Tibial artery (tissue), 4 donors: Measurements from ENCODE around the gene MYOD1.

Source experiments
- DNase-seq, 2 donors: peaks; one replicate each; pipeline ENCODE4 v3.0.0-alpha.2; 2019
- H3K27ac ChIP-seq, 2 donors: fragments of 200-600 bp; sonication (generic) in 1 of 2; 1 replicate in 1 of 2; 2 replicates in 1 of 2; pipeline ENCODE4 v1.5.1; 2018 to 2019; ENCODE audit warnings: mild to moderate bottlenecking in 1 of 2
- H3K27me3 ChIP-seq, 2 donors: fragments of 200-600 bp; sonication (generic) in 1 of 2; one replicate each; pipeline versions ENCODE4 v1.5.1 to v1.6.0; 2016 to 2019
- H3K36me3 ChIP-seq, 3 donors: fragments of 200-600 bp; sonication (generic) in 2 of 3; one replicate each; pipeline ENCODE4 v1.5.1; 2016 to 2019; ENCODE audit warnings: mild to moderate bottlenecking in 2 of 3
- H3K4me1 ChIP-seq, 4 donors: fragments of 200-600 bp; sonication (generic) in 2 of 4; 1 replicate in 3 of 4; 2 replicates in 1 of 4; pipeline ENCODE4 v1.5.1; 2016 to 2019
- H3K4me3 ChIP-seq, 2 donors: fragments of 200-600 bp; sonication (generic) in 1 of 2; 1 replicate in 1 of 2; 2 replicates in 1 of 2; pipeline ENCODE4 v1.5.1; 2018 to 2019; ENCODE audit warnings: mild to moderate bottlenecking in 2 of 2
- H3K9me3 ChIP-seq, 3 donors: fragments of 200-600 bp; sonication (generic) in 1 of 3; one replicate each; pipeline ENCODE4 v1.5.1; 2016 to 2019
- intact Hi-C: fragments of 100-400 bp; cut with DNase I; formaldehyde crosslinking; loops from one replicate; pipeline ENCODE4 v1.15.0; 2023; ENCODE audit warnings: low total_unique reads
- TF ChIP-seq, protein P1 (sequence below), 2 experiments: fragments of 200-600 bp in 1 of 2; fragments of 450-650 bp in 1 of 2; IDR thresholded peaks; one replicate each; pipeline ENCODE4 v1.5.1; 2017 to 2019; ENCODE audit warnings: antibody characterized with exemption in 2 of 2, mild to moderate bottlenecking in 1 of 2, moderate library complexity in 1 of 2

The MYOD1 gene

DNA sequence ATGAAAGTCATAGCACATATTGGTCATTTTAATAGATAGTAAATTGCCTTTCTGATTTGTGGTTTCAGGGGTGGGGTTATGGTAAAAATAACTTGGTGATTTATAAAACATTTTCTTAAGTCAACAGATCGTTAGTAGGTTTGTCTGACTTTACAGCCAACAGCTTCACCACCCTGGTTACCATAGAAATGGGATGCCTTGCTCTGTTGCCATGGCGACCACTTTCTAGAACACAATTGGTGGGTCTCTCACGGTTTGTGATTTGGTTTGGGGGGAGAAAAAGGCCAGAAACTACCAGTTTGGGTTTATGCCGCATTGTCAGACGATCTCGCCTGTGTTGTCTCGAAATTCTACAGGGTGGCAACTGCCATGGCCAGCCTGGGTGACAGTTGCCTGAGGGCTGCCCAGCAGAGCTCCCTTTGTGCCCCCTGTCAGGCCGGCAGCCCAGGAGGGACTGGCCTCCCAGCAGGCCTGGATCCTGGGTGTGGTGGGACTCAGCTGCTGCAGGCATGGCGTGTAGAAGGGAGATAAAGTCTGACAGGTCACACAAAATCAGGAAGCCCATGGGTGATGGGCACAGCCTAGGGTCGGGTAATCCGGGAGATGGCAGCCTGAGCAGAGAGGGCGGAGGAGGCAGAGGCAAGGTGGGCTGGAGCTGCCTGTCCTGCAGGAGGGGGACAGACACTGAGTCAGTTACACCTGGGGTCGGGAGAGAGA lies 46.1 kb downstream of the MYOD1 start:
- no peaks in the 10 kb centered on the region for H3K4me1 ChIP-seq

DNA sequence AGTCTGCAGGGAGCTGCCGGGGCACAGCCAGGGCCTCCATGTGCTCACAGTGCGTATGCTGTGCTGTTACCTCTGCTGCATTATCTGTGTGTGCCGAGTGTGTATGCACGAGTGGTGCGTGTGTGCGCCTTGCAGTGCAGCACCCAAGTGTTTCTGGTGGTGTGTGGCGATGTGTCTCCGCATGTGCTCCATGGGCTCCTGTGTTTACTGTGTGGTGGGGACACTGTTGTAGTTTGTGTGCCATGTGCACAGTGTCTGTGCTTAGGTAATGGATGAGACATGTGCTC lies 46.6 kb downstream of the MYOD1 start:
- Histone ChIP-seq H3K9me3 (no peaks in the 10 kb centered on the region), H3K4me3 (no peak overlapping the region), H3K27ac (no peak overlapping the region), H3K27me3 (peaks cover 0 to 20% of the 10 kb centered on the region in 2 donors), H3K36me3 (no peaks in the 10 kb centered on the region), H3K4me1 (no peaks in the 10 kb centered on the region)
- DNase-seq: no peak
- TF ChIP-seq, protein P1, sequence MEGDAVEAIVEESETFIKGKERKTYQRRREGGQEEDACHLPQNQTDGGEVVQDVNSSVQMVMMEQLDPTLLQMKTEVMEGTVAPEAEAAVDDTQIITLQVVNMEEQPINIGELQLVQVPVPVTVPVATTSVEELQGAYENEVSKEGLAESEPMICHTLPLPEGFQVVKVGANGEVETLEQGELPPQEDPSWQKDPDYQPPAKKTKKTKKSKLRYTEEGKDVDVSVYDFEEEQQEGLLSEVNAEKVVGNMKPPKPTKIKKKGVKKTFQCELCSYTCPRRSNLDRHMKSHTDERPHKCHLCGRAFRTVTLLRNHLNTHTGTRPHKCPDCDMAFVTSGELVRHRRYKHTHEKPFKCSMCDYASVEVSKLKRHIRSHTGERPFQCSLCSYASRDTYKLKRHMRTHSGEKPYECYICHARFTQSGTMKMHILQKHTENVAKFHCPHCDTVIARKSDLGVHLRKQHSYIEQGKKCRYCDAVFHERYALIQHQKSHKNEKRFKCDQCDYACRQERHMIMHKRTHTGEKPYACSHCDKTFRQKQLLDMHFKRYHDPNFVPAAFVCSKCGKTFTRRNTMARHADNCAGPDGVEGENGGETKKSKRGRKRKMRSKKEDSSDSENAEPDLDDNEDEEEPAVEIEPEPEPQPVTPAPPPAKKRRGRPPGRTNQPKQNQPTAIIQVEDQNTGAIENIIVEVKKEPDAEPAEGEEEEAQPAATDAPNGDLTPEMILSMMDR (IDR thresholded peaks at IDR 0.05): no peak
- intact Hi-C loops: no loop called here

More for the DNA sequence above, 46.1 kb downstream of the MYOD1 start:
- no peak overlapping the region for H3K27ac ChIP-seq
- no peaks in the 10 kb centered on the region for H3K36me3 ChIP-seq
- H3K9me3 ChIP-seq: no peaks in the 10 kb centered on the region
- intact Hi-C loops: no loop called here
- no peak overlapping the region for H3K4me3 ChIP-seq
- peaks cover 0 to 20% of the 10 kb centered on the region in 2 donors for H3K27me3 ChIP-seq
- no peak for DNase-seq
- TF ChIP-seq, protein P1 (IDR thresholded peaks at IDR 0.05): no peak

DNA sequence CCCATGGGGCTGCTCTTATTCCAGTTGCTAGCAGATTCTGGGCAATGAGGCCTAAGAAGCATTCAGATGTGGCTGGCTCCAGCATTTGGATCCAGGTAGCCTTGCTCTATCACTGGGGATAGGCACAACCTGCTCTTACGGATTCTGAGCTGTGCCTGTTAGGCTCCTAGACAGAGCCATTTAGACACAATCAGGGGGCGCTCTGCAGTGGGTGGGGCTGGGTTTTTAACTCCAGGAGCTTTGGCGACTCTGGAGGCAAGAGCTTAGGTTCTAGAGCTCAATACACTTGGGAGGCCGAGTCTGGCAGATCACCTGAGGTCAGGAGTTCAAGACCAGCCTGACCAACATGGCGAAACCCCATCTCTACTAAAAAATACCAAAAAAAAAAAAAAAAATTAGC lies 47.2 kb downstream of the MYOD1 start:
- H3K27me3 ChIP-seq: peaks cover 0 to 20% of the 10 kb centered on the region in 2 donors
- no peak overlapping the region for H3K27ac ChIP-seq
- H3K4me1 ChIP-seq: no peaks in the 10 kb centered on the region
- no peaks in the 10 kb centered on the region for H3K9me3 ChIP-seq
- TF ChIP-seq, protein P1 (IDR thresholded peaks at IDR 0.05): no peak
- intact Hi-C loops: no loop called here
- no peak overlapping the region for H3K4me3 ChIP-seq
- no peak for DNase-seq
- no peaks in the 10 kb centered on the region for H3K36me3 ChIP-seq

DNA sequence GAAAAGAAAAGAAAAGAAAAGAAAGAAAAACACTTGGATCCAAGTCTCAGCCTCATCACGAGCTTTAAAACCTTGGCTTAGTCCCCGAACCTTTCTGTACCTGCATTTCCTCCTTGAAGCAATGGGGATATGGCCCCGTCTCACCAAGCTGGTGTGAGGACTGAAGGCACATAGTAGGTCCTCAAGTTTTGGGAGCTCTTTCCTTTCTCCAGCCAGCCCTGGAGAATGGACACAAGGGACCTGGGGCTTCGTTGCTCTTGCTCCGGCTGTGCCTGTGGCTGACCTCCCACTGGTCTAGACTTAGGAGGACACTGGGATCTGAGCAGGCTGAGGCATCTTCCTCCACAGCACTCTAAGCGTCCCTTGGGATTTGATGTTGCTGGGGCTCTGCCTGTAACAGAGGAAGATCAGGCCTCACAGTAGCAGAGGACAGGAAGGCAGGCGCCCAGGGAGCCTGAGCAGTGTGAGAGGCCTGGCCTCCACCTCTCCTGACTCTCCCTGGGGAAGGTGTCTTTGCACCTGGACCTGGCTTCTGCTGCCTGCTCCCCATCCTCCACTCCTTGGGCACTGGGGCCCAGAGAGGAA lies 48.0 kb downstream of the MYOD1 start:
- no peak overlapping the region for H3K27ac ChIP-seq
- H3K4me1 ChIP-seq: no peaks in the 10 kb centered on the region
- H3K4me3 ChIP-seq: no peak overlapping the region
- H3K36me3 ChIP-seq: no peaks in the 10 kb centered on the region
- TF ChIP-seq, protein P1 (IDR thresholded peaks at IDR 0.05): no peak
- H3K9me3 ChIP-seq: no peaks in the 10 kb centered on the region
- intact Hi-C loops: no loop called here
- peaks cover 0 to 20% of the 10 kb centered on the region in 2 donors for H3K27me3 ChIP-seq
- DNase-seq: no peak

DNA sequence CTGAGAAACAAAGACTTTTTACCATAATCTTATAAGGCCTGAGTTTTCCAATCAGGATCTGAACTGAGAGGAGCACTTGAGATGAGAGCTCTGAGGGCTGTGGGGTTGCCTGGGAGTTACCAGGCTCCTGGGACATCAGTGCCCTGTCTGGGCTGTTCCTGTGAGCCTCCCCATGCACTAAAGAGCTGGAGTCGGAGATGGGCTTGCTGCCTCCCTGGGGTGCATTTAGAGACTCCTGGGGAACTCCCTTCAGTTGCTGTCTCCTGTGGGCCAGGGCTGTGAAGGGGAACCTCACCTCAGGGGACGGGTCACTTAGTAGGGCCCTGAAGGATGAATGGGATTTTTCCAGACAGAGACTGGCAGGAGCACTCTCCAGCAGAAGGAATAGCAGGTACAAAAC lies 48.5 kb downstream of the MYOD1 start:
- H3K9me3 ChIP-seq: no peaks in the 10 kb centered on the region
- DNase-seq: no peak
- peaks cover 0 to 20% of the 10 kb centered on the region in 2 donors for H3K27me3 ChIP-seq
- TF ChIP-seq, protein P1 (IDR thresholded peaks at IDR 0.05): no peak
- no peaks in the 10 kb centered on the region for H3K4me1 ChIP-seq
- no peak overlapping the region for H3K4me3 ChIP-seq
- H3K36me3 ChIP-seq: no peaks in the 10 kb centered on the region
- intact Hi-C loops: no loop called here
- no peak overlapping the region for H3K27ac ChIP-seq
